MM.1S (cell line): ENCODE results near the gene RUBCN.
A peak's percentile ranks its signal among the peaks of the same experiment; 100 is the strongest.
"Not testable (repeated sequence)": the region's sequence is repeated elsewhere in the genome, so short reads cannot be mapped to it uniquely, and the experiment has no call there.

Source experiments
- DNase-seq: peaks from one replicate; pipeline ENCODE4 v3.0.0-alpha.2; 2015
- H2AFZ ChIP-seq: fragments of 300-600 bp; sonication (generic); 2 replicates; pipeline ENCODE4 v1.6.0; 2016; ENCODE audit warnings: antibody characterized with exemption, low read length
- H3F3A ChIP-seq: fragments of 300-600 bp; sonication (generic); 2 replicates; pipeline ENCODE4 v1.6.1; 2016; ENCODE audit warnings: mild to moderate bottlenecking, antibody characterized with exemption, low read length, moderate library complexity, mixed read lengths; ENCODE audit not compliant: insufficient read depth
- H3K27ac ChIP-seq: fragments of 300-600 bp; sonication (generic); 2 replicates; pipeline ENCODE4 v1.5.1; 2016; ENCODE audit warnings: mild to moderate bottlenecking, low read length
- H3K27me3 ChIP-seq: fragments of 300-600 bp; sonication (generic); replicated peaks from 2 replicates; pipeline ENCODE4 v1.6.0; 2016; ENCODE audit warnings: low read length; ENCODE audit not compliant: insufficient read depth
- H3K36me3 ChIP-seq: fragments of 300-600 bp; sonication (generic); replicated peaks from 2 replicates; pipeline ENCODE4 v1.6.1; 2016; ENCODE audit warnings: mild to moderate bottlenecking, low read length, mixed read lengths; ENCODE audit not compliant: insufficient read depth
- H3K4me1 ChIP-seq: fragments of 300-600 bp; sonication (generic); 2 replicates; pipeline ENCODE4 v1.6.1; 2016; ENCODE audit warnings: low read length, mixed read lengths
- H3K4me2 ChIP-seq: fragments of 300-600 bp; sonication (generic); 2 replicates; pipeline ENCODE4 v1.6.0; 2016; ENCODE audit warnings: low read depth, low read length
- H3K4me3 ChIP-seq: fragments of 300-600 bp; sonication (generic); 2 replicates; pipeline ENCODE4 v1.5.1; 2016; ENCODE audit warnings: low read length, mixed read lengths
- H3K79me2 ChIP-seq: fragments of 300-600 bp; sonication (generic); 2 replicates; pipeline ENCODE4 v1.6.1; 2016; ENCODE audit warnings: mixed run types, low read length, mixed read lengths
- H3K9ac ChIP-seq: fragments of 300-600 bp; sonication (generic); 2 replicates; pipeline ENCODE4 v1.6.1; 2016; ENCODE audit warnings: low read length, mixed read lengths
- H3K9me2 ChIP-seq: fragments of 300-600 bp; sonication (generic); replicated peaks from 2 replicates; pipeline ENCODE4 v1.6.1; 2016; ENCODE audit warnings: mild to moderate bottlenecking, low read length, mixed read lengths; ENCODE audit not compliant: insufficient read depth
- H3K9me3 ChIP-seq: fragments of 300-600 bp; sonication (generic); replicated peaks from 2 replicates; pipeline ENCODE4 v1.6.1; 2016; ENCODE audit warnings: mild to moderate bottlenecking, low read length, mixed read lengths; ENCODE audit not compliant: insufficient read depth
- H4K20me1 ChIP-seq: fragments of 300-600 bp; sonication (generic); 2 replicates; pipeline ENCODE4 v1.6.1; 2016; ENCODE audit warnings: mild to moderate bottlenecking, low read length, moderate library complexity, mixed read lengths; ENCODE audit not compliant: insufficient read depth
- EZH2 ChIP-seq: fragments of 300-600 bp; sonication (generic); optimal IDR thresholded peaks from 2 replicates; pipeline ENCODE3; 2017; ENCODE audit warnings: low read depth, mild to moderate bottlenecking, antibody characterized with exemption, low read length, mixed read lengths
- EZH2phosphoT487 ChIP-seq: fragments of 300-600 bp; sonication (generic); IDR thresholded peaks from 2 replicates; pipeline ENCODE4 v1.6.1; 2018; ENCODE audit warnings: antibody characterized with exemption, low read length
- TF ChIP-seq, protein P1 (sequence below): fragments of 300-600 bp; sonication (generic); IDR thresholded peaks from 2 replicates; pipeline ENCODE4 v1.5.1; 2016; ENCODE audit warnings: antibody characterized with exemption, low read length, mixed read lengths

RUBCN gene

DNA sequence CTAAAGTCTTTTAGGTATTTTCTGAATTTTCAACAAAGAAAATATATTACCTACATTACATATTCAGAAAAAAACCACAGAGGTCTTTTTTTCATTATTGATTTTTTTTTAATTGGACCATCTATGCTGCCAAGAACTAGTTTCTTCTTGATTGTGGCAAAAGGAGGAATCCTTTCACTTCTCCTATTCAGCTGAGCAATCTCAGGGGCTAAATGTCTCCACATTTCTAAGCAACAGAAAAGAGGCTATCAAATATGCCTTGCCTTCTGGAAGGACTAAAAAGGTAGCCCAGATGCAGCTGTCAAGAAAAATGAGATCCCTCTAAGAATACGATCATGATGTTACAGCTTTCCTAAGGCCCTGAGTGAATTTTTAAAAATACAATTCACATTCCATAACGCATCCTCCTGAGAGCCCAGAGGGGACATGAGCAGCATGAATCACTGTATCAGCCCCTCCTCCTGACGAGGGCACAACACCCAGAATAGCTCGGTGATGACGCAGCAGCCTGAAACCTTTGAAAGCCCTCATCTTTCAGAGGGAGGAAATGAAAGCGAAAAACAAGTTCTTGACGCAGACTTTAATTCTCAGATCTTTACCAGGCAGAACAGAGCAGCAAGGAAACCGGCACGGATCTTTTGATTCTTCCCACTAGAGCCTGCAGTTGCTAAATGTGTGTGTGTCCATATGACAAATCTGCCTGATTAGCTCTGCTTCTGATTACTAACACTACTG lies 24.6 kb downstream of the RUBCN start:
- Histone ChIP-seq H3K27ac (peak overlapping the region; percentile 94), H3K79me2 (peaks cover 69% of the 10 kb centered on the region), H3K9me3 (no peaks in the 10 kb centered on the region), H3K36me3 (no peaks in the 10 kb centered on the region), H2AFZ (no peak overlapping the region), H3K9ac (peak overlapping the region; percentile 76), H4K20me1 (no peaks in the 10 kb centered on the region), H3K27me3 (no peaks in the 10 kb centered on the region), H3K4me1 (peaks cover 33% of the 10 kb centered on the region), H3F3A (peaks cover 43% of the 10 kb centered on the region), H3K4me3 (peak overlapping the region; percentile 42), H3K4me2 (peak overlapping the region; percentile 96), H3K9me2 (no peaks in the 10 kb centered on the region)
- TF ChIP-seq EZH2: no peak
- TF ChIP-seq EZH2phosphoT487: no peak
- peak; percentile 99 for DNase-seq

DNA sequence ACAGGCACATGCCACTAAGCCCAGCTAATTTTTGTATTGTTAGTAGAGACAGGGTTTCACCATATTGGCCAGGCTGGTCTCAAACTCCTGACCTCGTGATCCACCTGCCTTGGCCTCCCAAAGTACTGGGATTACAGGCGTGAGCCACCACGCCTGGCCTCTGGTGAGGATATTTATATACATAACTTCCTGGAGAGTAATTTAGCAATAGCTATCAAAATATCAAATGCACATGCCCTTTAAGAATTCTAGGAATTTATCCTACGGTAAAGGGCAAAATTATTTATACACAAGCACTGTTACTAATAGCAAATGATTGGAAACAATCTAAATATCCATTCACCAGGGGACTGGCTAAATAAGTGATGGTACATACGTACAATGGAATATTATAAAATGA lies 25.7 kb downstream of the RUBCN start:
- peaks cover 40% of the 10 kb centered on the region for H3F3A ChIP-seq
- DNase-seq, H3K27me3 ChIP-seq, H4K20me1 ChIP-seq, H3K36me3 ChIP-seq, H3K4me3 ChIP-seq, H3K9ac ChIP-seq, H3K9me3 ChIP-seq, H2AFZ ChIP-seq, H3K9me2 ChIP-seq: not testable (repeated sequence)
- H3K27ac ChIP-seq: peak overlapping the region; percentile 94; the same call in 1 of the 2 replicates
- H3K4me1 ChIP-seq: peaks cover 33% of the 10 kb centered on the region
- H3K79me2 ChIP-seq: peaks cover 70% of the 10 kb centered on the region
- peak overlapping the region; percentile 75; the same call in 1 of the 2 replicates for H3K4me2 ChIP-seq

DNA sequence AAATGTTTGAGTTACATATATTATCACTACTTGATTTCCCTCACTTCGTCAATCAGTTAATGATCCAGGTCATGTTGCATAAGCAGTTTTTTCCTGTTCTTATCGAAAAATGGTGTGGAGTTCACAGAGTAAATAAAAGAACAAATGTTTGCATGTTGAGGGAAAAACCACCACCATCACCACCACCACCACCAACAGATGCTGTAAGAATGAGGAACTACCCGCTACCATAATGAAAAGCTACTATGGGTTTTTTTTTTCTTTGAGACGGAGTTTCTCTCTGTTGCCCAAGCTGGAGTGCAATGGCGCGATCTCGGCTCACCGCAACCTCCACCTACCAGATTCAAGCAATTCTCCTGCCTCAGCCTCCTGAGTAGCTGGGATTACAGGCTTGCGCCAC lies 27.6 kb downstream of the RUBCN start:
- Histone ChIP-seq H3F3A (peaks cover 29% of the 10 kb centered on the region), H3K9me3 (no peaks in the 10 kb centered on the region), H3K9me2 (no peaks in the 10 kb centered on the region), H3K4me1 (peaks cover 26% of the 10 kb centered on the region), H3K79me2 (peaks cover 67% of the 10 kb centered on the region), H3K27me3 (no peaks in the 10 kb centered on the region), H2AFZ (no peak overlapping the region), H3K27ac (no peak overlapping the region), H4K20me1 (no peaks in the 10 kb centered on the region), H3K4me2 (no peak overlapping the region), H3K9ac (no peak overlapping the region), H3K36me3 (peaks cover 8% of the 10 kb centered on the region), H3K4me3 (no peak overlapping the region)
- DNase-seq: no peak
- TF ChIP-seq EZH2phosphoT487 (no peak), EZH2 (no peak)
- TF ChIP-seq, protein P1, sequence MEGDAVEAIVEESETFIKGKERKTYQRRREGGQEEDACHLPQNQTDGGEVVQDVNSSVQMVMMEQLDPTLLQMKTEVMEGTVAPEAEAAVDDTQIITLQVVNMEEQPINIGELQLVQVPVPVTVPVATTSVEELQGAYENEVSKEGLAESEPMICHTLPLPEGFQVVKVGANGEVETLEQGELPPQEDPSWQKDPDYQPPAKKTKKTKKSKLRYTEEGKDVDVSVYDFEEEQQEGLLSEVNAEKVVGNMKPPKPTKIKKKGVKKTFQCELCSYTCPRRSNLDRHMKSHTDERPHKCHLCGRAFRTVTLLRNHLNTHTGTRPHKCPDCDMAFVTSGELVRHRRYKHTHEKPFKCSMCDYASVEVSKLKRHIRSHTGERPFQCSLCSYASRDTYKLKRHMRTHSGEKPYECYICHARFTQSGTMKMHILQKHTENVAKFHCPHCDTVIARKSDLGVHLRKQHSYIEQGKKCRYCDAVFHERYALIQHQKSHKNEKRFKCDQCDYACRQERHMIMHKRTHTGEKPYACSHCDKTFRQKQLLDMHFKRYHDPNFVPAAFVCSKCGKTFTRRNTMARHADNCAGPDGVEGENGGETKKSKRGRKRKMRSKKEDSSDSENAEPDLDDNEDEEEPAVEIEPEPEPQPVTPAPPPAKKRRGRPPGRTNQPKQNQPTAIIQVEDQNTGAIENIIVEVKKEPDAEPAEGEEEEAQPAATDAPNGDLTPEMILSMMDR: no peak

DNA sequence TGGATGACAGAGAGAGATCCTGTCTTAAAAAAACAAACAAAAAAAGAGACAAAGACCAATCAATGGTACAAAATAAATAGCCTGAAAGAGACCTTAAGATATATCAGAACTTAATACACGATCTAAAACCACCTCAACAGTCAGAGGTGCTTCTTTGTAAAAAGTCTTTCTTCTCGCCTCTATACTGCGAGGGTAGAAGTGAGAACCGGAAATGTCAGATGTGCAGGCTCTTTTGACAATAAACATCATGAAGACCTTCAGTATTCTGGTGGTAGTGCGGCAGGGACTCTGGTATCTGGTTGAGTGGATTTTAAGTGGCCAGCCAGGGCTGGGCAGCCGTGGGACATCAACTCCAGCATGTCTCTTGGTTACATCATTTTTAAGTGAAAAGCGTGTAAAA lies 30.0 kb downstream of the RUBCN start:
- H3K4me1 ChIP-seq: peaks cover 9% of the 10 kb centered on the region
- no peak for DNase-seq
- TF ChIP-seq EZH2phosphoT487: no peak
- H3K9ac ChIP-seq: no peak overlapping the region
- H3K27me3 ChIP-seq: no peaks in the 10 kb centered on the region
- peaks cover 7% of the 10 kb centered on the region for H3F3A ChIP-seq
- H2AFZ ChIP-seq: no peak overlapping the region
- H3K4me3 ChIP-seq: no peak overlapping the region
- no peak overlapping the region for H3K4me2 ChIP-seq
- no peaks in the 10 kb centered on the region for H3K9me2 ChIP-seq
- no peaks in the 10 kb centered on the region for H4K20me1 ChIP-seq
- peaks cover 62% of the 10 kb centered on the region for H3K79me2 ChIP-seq
- H3K9me3 ChIP-seq: no peaks in the 10 kb centered on the region
- peaks cover 8% of the 10 kb centered on the region for H3K36me3 ChIP-seq
- H3K27ac ChIP-seq: no peak overlapping the region
